ENCODE results near the gene PTK6.
"Not testable (repeated sequence)": the region's sequence is repeated elsewhere in the genome, so short reads cannot be mapped to it uniquely, and the experiment has no call there.

Gene PTK6

DNA sequence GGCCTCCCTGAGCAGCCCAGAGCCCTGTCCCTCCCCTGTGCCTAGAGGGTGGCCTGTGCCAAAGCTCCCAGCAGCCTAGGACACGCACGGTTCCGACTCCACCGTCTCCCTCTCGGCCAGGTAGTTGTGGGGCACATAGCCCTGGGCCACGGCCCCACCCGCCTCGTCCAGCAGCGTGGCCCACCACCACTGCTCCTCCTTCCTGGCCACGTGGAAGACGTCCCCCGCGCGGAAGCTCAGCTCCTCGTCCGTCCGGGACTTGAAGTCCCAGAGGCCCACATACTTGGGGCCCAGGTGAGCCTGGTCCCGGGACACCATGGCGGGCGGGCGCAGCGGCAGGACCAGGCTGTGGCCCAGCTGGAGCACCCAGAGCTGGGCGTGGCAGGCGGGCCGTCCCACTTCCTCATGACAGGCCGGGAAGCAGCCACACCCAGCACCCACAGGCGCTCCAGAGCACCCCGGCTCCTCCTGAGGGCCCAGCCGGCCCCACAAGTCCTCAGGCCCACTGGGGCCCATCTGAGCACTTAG, at the start of gene PTK6:
Gene PTK6 (minus strand): TSS at position 380 of the 528 bp plus-strand sequence. CDS start 62 bp downstream, at position 318.
- peak; percentile 56 for DNase-seq

GRCh38 chr20:63586797-63587196, 49.6 kb upstream of the PTK6 start:
- DNase-seq, result no peak

GRCh38 chr20:63585616-63586565, 48.7 kb upstream of the PTK6 start:
- DNase-seq, result no peak

GRCh38 chr20:63582382-63583063, 45.3 kb upstream of the PTK6 start:
- DNase-seq, result no peak

DNA sequence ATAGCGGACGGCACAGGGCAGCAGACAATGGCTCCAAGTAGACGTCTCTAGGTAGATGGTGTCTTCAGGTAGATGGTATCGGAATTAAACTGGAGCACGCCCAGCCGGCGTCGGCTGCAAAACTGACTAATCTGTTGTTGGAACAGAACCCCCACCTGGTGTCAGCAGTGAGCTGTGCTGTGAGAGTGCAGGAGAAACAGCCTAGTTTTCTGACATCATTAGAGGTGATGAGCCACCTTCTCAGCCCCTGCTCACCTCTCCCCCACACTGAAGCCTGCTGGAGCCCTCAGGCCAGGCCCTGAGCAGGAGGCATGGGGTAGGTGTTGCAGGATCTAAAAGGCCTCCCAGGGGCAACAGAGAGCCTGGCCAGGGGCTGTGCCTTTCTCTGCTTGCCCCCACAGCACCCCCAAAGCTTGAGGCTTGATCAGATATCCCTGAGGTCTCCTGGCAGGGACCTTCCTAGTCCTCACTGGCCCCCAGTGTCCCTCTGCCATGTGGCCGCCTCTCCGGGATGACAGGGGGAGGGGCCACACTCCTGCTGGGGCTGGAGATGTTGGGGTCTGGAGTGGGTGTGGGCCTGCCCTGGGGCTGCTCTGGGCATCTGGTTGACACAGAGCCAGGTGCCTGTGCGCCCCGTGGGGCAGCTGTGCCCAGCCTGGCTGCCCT, 43.8 kb upstream of the PTK6 start:
- DNase-seq, result peak; percentile 59

- no peak for DNase-seq
Measured at GRCh38 chr20:63579017-63579694, 42.0 kb upstream of the PTK6 start.

- DNase-seq, result no peak
Measured at GRCh38 chr20:63578224-63579016, 41.2 kb upstream of the PTK6 start.

- no peak for DNase-seq
Measured at GRCh38 chr20:63577317-63577894, 40.2 kb upstream of the PTK6 start.

GRCh38 chr20:63576311-63576710, 39.1 kb upstream of the PTK6 start:
- DNase-seq, result no peak

- no peak for DNase-seq
Measured at GRCh38 chr20:63574829-63575743, 37.9 kb upstream of the PTK6 start.

DNA sequence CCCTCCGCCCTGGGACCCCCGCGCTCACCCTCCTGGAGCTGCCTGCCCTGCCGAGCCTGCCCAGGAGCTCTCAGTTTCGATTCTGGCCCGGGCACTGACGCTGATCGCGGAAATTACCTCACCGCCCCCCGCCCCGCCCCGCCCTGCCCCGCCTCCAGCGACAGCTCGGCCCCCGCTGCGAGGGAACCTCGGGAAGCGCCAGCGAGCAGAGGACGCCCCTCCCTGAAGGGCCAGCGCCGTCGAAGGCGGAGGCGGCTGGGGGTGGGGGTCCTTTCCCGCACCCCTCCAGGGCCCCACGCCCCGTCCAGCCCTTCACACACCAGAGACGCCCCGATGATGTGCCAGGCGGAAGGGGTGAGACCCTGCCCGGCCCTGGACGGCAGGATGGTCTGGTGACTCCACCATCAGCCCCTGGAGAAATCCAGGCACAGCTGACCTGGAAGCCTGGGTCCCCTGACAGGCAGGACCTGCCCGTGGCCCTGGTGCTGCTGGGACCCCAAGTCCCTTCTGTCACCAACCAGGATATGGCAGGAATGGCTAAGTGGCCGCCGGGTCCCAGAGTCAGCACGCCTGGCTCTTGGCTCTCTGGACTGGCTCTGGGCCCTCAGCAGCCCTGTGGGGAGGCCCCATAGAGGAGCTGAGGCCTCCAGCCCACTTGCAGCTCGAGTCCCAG, 37.1 kb upstream of the PTK6 start, which contains the start of gene HELZ2:
Gene HELZ2 (minus strand): TSS at position 84 of the 673 bp plus-strand sequence. CDS start 1,854 bp downstream, outside the sequence.
- DNase-seq, result peak; percentile 62

GRCh38 chr20:63573647-63574131, 36.5 kb upstream of the PTK6 start:
- DNase-seq, result no peak

DNA sequence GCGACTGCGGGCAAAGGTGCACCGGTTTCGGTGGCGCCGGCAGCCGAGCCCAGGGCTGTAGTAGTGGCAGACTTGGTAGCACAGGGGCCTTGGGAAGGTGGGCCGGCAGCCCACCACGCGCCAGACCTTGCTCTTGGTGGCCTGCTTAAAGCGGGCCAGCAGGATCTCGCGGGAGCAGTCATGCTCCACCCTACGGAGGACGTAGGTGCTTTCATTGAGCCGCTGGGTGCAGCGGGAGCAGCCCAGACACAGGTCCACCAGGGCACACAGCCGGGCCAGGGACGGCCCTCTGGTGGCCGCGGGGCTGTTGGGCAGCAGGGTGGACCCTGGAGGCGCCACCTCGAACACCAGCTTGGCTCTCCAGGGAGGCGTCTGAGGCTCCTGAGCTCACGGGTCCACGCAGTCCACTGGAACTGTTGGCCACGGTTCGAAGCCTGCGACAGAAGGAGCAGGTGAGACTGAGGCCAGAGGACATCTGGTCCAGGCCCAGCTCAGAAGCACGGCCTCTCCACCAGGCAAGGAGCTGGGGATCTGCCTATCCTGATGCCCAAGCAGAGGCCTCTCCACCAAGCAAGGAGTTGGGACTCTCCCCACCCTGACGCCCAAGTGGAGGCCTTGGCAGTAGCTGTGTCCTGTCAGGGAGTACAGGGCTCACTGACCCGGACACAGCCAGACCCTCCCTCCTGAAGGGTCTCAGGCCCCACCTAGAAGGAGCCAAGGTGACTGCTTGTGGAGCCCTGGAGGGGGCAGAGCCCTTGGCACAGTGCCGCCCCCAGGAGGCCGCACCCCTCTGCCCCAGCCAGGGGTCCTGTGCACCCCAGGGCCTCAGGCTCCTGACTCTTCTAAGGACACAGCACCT, 35.8 kb upstream of the PTK6 start:
- no peak for DNase-seq

GRCh38 chr20:63572071-63572787, 35.1 kb upstream of the PTK6 start:
- no peak for DNase-seq

DNA sequence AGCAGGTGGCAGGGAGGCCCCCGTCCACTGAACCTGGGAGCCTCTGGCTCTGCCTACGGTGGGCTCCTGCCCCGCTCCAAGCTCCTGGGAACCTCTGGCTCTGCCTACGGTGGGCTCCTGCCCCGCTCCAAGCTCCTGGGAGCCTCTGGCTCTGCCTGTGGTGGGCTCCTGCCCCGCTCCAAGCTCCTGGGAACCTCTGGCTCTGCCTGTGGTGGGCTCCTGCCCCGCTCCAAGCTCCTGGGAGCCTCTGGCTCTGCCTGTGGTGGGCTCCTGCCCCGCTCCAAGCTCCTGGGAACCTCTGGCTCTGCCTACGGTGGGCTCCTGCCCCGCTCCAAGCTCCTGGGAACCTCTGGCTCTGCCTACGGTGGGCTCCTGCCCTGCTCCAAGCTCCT, 33.9 kb upstream of the PTK6 start:
- DNase-seq, result not testable (repeated sequence)

- DNase-seq, result no peak
Measured at GRCh38 chr20:63570281-63571086, 33.3 kb upstream of the PTK6 start.
